ENCODE measurements around the gene THAP2.
A peak's percentile ranks its signal among the peaks of the same experiment; 100 is the strongest.

The THAP2 gene

DNA sequence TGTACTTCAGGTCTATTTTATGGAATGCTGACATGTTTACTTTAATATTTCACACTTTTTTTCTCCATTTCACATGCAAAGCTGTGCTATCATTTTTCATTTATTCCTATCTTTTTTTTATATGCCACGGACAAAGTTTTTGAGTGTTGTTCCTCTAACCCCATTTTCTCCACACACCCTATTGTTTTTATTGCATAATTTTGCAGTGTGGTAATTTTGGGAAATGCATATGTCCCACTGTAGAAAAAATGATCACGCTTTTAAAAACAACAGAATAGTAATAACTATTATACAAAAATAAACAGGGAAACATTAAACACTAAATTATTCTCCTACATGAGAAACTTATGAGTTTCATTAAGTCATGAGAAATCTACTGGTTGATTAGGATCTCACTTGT is 14.7 kb upstream of the THAP2 start:
- no peak for DNase-seq
- no peak for TF ChIP-seq POLR2A (IDR thresholded peaks at IDR 0.05; ENCODE audit: low read length)
- no peak for TF ChIP-seq GATA1 (IDR thresholded peaks at IDR 0.05; ENCODE audit: low read depth, low read length)

DNA sequence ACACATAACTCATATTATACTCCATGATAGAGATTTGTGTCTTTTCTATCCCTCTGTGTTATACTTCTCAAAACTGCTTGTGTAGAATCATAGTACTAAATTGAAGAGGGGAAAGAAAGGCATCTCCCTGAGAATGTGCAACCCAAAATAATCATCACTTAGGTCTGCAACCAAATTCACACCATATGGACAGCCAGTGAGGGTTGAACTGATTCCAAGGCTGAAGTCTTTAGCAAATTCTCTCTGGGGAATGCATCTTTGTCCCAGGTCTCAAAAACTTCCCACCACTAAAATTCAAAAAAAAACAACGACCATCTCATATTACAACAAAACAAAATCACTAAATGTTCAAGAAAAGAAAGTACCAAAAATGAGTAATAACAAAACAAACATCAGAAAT is 11.4 kb upstream of the THAP2 start:
- no peak for DNase-seq
- TF ChIP-seq POLR2A (IDR thresholded peaks at IDR 0.05; ENCODE audit: low read length) = no peak

DNA sequence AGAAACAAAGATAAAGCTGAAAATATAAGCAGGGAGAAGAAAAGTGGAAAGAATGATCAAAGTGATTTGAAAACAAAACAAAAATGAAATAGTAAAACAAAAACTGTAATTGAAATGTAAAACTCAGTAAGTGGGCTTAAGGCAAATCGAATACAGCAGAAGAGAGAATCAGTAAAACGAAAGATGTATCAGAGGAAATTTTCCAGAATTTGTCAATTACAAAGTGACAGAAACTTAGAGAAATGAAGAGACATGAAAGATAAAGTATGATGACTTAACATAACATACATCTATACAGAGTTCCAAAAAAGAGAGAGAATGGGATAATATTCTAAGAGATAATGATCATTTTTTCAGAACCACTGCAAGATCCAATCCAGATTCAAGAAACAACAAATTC is 11.0 kb upstream of the THAP2 start:
- DNase-seq = peak in 1 of 2 experiments; percentile 11
- TF ChIP-seq POLR2A (IDR thresholded peaks at IDR 0.05; ENCODE audit: low read length) = no peak
- TF ChIP-seq GATA1 (IDR thresholded peaks at IDR 0.05; ENCODE audit: low read depth, low read length) = no peak

DNA sequence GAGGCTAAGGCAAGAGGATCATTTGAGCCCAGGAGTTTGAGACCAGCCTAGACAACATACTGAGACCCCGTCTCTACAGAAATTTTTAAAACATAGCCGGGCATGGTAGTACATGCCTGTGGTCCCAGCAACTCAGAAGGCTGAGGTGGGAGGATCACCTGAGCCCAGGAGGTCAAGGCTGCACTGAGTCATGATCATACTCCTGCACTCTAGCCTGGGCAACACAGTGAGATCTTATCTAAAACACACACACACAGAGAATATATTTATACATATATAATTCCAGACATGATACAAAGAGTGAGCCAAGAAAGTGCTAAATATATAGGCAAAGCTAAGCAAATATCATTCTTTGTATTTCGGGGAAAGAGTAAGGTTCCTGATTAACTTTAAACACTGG is 9.9 kb upstream of the THAP2 start:
- DNase-seq = no peak
- TF ChIP-seq POLR2A (IDR thresholded peaks at IDR 0.05; ENCODE audit: low read length) (no peak), GATA1 (IDR thresholded peaks at IDR 0.05; ENCODE audit: low read depth, low read length) (no peak)

DNA sequence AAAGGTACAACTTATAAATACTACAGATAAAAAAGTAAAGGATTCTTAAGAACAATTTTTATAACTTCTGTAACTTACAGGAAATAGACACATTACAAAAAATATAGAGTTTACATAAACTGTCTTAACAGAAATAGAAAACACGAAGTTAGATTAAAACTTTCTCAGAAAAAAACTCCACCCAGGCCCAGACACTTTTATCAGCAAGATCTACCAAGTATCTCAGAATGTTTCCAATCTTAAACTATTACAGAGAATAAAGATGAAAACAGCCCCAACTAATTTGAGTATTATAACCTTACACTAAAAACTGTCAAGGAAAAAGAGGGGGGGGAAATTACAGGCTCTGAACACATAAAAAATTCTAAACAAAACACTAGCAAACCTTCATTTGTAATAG is 8.6 kb upstream of the THAP2 start:
- DNase-seq = peak in 1 of 2 experiments; percentile 11
- TF ChIP-seq GATA1 (IDR thresholded peaks at IDR 0.05; ENCODE audit: low read depth, low read length) = no peak
- TF ChIP-seq POLR2A (IDR thresholded peaks at IDR 0.05; ENCODE audit: low read length) = no peak

DNA sequence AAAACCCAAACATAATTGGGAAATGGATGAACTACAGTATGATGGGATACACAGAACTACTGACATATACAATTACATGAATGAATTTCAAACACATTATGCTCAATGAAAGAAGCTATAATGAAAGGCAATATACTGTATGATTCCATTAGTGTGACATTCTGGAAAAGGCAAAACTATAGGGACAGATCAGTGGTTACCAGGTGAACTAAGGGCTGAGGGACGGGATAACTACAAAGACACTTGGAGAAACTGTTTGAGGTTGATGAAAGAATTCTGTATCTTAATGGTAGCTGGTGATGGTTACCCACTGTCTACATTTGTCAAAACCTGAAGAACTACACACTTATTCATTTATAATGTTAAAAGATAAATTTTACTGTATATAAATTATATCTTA is 8.2 kb upstream of the THAP2 start:
- TF ChIP-seq POLR2A (IDR thresholded peaks at IDR 0.05; ENCODE audit: low read length) (no peak), GATA1 (IDR thresholded peaks at IDR 0.05; ENCODE audit: low read depth, low read length) (no peak)

DNA sequence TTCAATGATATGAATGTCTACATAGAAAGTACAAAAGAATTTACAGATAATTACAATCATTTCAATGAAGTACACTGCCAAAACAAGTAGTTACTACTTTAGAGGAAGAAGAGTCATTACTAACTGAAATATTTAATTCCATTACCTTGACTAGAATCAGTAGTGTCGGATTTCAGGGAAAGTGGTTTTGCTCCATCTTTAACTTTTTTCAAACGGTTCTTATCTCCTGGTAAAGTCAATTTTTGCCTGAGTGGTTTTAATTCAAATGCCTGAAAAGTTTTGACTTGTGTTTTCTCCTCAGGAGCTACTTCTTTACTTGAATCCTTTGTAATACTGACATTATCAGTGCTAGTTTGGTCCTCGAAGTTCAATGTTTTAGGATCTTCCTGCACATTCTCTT is 7.4 kb upstream of the THAP2 start:
- TF ChIP-seq POLR2A (IDR thresholded peaks at IDR 0.05; ENCODE audit: low read length) = no peak
- TF ChIP-seq GATA1 (IDR thresholded peaks at IDR 0.05; ENCODE audit: low read depth, low read length) = no peak

More for the DNA sequence above, 8.2 kb upstream of the THAP2 start:
- DNase-seq = no peak

DNA sequence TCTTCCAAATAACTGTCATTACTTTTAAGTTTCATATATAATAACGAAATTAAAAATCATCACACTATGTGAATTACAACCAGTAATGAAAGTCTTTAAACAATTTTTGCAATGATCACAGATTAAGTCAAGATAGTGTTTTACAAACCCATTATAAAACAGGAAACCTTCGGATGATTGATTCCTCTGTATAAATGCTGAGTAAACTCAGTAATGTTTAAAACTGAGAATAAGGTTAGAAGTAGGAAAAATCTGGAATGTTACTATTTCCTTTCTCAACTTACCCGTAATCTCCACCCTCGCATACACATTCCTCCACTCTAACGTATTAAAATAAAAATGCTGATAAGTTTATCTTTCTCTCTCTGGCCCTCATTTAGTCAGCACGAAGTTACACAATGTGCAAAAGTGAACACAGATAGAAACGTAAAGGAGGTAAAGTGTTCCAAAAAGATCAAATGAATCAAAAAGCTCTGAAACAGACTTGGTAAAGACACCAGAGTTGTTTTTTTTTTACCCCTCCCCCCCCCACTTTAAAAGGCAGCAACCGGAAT is 2.0 kb upstream of the THAP2 start:
- peak; percentile 73 to 78 for DNase-seq
- TF ChIP-seq GATA1 (IDR thresholded peaks at IDR 0.05; ENCODE audit: low read depth, low read length) (no peak), POLR2A (IDR thresholded peaks at IDR 0.05; ENCODE audit: low read length) (no peak)

More for the DNA sequence above, 7.4 kb upstream of the THAP2 start:
- DNase-seq = no peak

DNA sequence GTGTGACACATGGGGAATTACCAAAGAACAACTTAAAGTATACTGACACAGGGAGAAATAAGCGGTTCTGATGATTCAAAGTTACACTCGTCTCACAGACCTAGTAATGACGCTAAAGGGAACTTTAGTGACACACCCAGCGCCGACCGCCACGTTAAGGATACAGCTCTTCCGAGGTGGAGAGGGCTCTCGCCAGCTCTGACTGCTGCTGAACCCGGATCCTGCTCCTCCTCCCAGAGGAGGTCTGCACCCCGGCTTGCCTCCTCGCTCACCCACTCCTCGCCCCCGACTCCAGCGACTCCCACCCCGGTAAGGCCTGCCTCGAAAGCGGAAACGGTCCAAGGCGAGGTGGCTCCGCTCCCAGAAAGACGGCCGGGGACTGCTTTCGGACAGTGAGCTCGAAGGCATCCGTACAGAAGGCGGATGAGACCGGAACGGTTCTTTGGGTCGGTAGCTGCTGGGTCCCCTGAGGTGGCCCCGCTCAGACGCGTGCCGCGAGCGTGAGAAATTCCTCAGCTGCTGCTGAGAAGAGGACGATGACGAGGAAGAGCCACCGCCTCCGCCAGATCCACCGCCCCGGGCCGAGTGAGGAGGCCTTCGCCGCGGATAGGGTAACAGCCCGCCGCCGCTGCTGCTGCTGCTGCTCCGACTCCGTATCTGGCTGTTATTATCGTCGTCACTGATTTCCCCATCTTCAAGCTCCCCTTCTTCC is 1.1 kb upstream of the THAP2 start:
- peak; percentile 86 to 90 for DNase-seq
- TF ChIP-seq GATA1 (IDR thresholded peaks at IDR 0.05; ENCODE audit: low read depth, low read length) (no peak), POLR2A (IDR thresholded peaks at IDR 0.05; ENCODE audit: low read length) (no peak)

DNA sequence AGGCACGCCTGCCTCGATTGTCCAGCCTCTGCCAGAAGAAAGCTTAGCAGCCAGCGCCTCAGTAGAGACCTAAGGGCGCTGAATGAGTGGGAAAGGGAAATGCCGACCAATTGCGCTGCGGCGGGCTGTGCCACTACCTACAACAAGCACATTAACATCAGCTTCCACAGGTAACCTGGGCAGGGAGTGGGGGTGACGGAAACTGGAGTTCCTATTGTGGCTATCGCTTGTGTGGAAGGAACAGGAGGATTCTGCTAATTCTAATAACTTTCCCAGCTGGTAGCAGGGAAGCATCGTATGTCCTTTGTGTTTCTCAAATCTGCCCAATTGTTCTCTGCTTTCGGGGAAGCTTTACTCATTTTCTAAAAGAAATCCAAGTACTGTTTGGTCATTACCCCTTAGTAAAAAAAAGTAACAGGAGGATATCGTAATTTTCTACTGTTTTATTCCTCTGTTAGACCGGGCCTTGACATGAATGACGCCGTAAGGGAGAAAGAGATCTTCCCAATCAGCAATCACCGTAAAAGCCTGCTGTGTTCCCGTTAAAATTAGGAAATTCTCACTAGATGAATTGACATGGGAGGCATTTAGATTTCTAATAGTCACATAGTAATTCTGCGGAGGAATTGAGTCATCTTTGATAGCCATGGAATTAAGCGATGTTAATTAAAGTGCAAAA is 449 bp downstream of the THAP2 start:
- TF ChIP-seq GATA1 (IDR thresholded peaks at IDR 0.05; ENCODE audit: low read depth, low read length) (no peak), POLR2A (IDR thresholded peaks at IDR 0.05; ENCODE audit: low read length) (no peak)
- peak; percentile 43 to 59 for DNase-seq

DNA sequence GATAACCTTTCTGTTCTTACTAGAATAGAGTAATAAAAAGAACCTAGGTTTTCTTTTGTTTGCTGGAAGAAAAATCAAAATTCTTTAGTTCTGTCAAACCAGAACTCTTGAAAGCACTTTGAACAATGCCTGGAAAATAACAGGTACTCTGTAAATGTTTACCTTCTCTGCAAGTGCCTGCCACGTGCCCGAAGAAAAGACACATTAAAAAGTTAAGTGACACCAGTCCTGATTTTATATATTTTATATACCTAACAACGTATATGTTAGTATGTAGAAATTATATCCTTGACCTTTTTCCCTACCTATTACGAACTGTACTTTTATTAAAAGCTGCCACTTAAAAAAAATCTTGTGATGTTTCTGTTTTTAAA is 976 bp downstream of the THAP2 start:
- TF ChIP-seq GATA1 (IDR thresholded peaks at IDR 0.05; ENCODE audit: low read depth, low read length) (no peak), POLR2A (IDR thresholded peaks at IDR 0.05; ENCODE audit: low read length) (no peak)
- DNase-seq = peak in 1 of 2 experiments; percentile 25

DNA sequence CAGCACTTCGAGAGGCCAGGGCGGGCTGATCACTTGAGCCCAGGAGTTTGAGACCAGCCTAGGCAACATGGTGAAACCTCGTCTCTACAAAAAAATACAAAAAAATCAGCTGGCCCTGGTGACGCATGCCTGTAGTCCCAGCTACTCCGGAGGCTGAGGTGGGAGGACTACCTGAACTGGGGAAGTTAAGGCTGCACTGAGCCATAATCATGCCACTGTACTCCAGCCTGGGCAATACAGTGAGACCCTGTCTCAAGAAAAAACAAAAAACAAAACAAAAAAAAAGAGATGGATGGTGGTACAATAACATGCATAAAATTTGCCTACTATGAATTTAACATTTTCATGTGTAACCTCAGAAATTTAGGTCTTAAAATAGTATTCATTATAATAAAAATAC is 2.2 kb downstream of the THAP2 start:
- TF ChIP-seq POLR2A (IDR thresholded peaks at IDR 0.05; ENCODE audit: low read length) (no peak), GATA1 (IDR thresholded peaks at IDR 0.05; ENCODE audit: low read depth, low read length) (no peak)
- no peak for DNase-seq

DNA sequence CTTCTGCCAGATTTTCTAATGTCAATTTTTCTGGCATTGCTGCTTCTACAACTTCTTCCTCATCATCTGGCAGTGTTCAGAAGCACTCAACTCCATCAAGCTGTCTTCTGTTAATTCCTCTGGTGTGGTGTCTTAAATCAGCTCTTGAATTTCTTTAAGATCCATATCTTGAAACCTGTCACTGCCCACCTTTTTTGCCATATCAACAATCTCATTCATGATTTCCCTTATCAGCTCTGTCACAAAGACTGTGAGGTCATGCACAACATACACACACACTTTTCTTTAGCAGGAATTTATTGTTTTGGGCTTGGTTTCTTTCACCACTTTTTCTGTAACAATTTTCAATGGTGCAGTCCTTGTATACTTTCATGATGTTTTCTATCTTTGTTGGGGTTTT is 7.2 kb downstream of the THAP2 start:
- TF ChIP-seq POLR2A (IDR thresholded peaks at IDR 0.05; ENCODE audit: low read length) (no peak), GATA1 (IDR thresholded peaks at IDR 0.05; ENCODE audit: low read depth, low read length) (no peak)
- peak in 1 of 2 experiments; percentile 27 for DNase-seq

DNA sequence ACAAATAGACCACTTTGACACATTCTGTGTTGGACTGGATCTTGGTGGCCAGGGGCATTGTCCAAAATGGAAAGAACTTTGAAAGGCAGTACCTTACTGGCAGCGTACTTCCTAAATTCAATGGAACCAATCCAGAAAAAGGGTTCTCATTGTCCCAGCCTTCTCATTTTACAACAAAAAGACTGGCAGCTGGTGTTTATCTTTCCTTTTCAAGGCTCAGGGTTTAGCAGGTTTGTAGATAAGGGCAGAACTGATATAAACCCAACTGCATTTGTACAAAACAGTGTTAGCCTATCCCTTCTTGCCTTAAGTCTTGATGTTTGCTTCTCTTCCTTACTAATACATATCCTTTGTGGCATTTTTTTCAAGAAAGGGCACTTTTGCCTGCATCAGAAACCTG is 7.7 kb downstream of the THAP2 start:
- TF ChIP-seq GATA1 (IDR thresholded peaks at IDR 0.05; ENCODE audit: low read depth, low read length) = peak; percentile 5
- no peak for TF ChIP-seq POLR2A (IDR thresholded peaks at IDR 0.05; ENCODE audit: low read length)
- peak; percentile 46 to 84 for DNase-seq

DNA sequence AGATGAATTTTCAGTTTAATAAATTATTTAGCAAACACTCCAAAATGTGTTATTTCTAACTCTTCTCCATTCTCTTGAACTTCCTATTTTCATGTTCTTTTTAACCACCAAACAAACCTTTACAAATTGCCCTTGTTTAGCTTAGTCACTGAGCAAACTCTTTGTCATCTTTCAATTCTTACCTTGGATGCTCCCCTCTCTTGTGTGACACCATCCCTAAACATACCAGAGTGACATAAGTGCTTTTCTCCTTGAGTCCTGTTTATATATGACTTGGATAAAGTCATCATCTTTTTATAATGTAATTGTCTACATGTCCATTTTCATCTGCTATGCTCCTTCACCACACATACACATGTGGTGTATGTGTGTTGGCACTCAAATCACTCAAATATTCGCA is 18.4 kb downstream of the THAP2 start:
- DNase-seq = no peak
- no peak for TF ChIP-seq POLR2A (IDR thresholded peaks at IDR 0.05; ENCODE audit: low read length)
- no peak for TF ChIP-seq GATA1 (IDR thresholded peaks at IDR 0.05; ENCODE audit: low read depth, low read length)

Data from erythroblast (primary cell).